SU-DHL-6 (cell line): ENCODE results near the gene MAP2K6.

ENCODE experiments used
- H2AFZ ChIP-seq: fragments of 200-600 bp; sonication (generic); 2 replicates; pipeline ENCODE4 v1.6.1; 2014; ENCODE audit warnings: low read depth, mild to moderate bottlenecking, moderate library complexity, mixed read lengths, antibody characterized with exemption, low read length; ENCODE audit not compliant: severe bottlenecking
- H3F3A ChIP-seq: fragments of 200-600 bp; shearing (Covaris generic); 2 replicates; pipeline ENCODE4 v1.6.0; 2016; ENCODE audit warnings: antibody characterized with exemption, mild to moderate bottlenecking; ENCODE audit not compliant: insufficient read depth
- H3K27ac ChIP-seq: fragments of 200-600 bp; sonication (generic); 2 replicates; pipeline ENCODE4 v1.5.1; 2016; ENCODE audit warnings: low read depth, mild to moderate bottlenecking, low read length, moderate library complexity, mixed read lengths
- H3K27me3 ChIP-seq: fragments of 200-600 bp; sonication (generic), shearing (Covaris generic); 2 replicates; pipeline ENCODE4 v1.6.0; 2014; ENCODE audit warnings: mild to moderate bottlenecking, low read length
- H3K36me3 ChIP-seq: fragments of 200-600 bp; sonication (generic); 2 replicates; pipeline ENCODE4 v1.6.1; 2014; ENCODE audit warnings: mild to moderate bottlenecking, low read length, mixed read lengths
- H3K4me2 ChIP-seq: fragments of 300-600, 200-600 bp; shearing (Covaris generic), sonication (generic); 2 replicates; pipeline ENCODE4 v1.6.0; 2014; ENCODE audit warnings: low read length, low read depth, mild to moderate bottlenecking; ENCODE audit not compliant: poor library complexity, severe bottlenecking
- H3K4me3 ChIP-seq: fragments of 200-600 bp; sonication (generic); 2 replicates; pipeline ENCODE4 v1.5.1; 2014; ENCODE audit warnings: antibody characterized with exemption, low read length, mild to moderate bottlenecking, mixed read lengths; ENCODE audit not compliant: insufficient read depth, poor library complexity, severe bottlenecking
- H3K79me2 ChIP-seq: fragments of 200-600 bp; sonication (generic); 2 replicates; pipeline ENCODE4 v1.6.1; 2014; ENCODE audit warnings: mild to moderate bottlenecking, low read length, moderate library complexity; ENCODE audit not compliant: insufficient read depth
- H3K9ac ChIP-seq: fragments of 200-600 bp; sonication (generic); 2 replicates; pipeline ENCODE4 v1.7.0; 2014; ENCODE audit warnings: mild to moderate bottlenecking, low read length
- H3K9me2 ChIP-seq: fragments of 200-600 bp; sonication (generic); replicated peaks from 2 replicates; pipeline ENCODE4 v1.6.1; 2014; ENCODE audit warnings: low read length; ENCODE audit not compliant: insufficient read depth
- H3K9me3 ChIP-seq: fragments of 200-600 bp; sonication (generic); 2 replicates; pipeline ENCODE4 v1.6.1; 2014; ENCODE audit warnings: low read length, mixed read lengths; ENCODE audit not compliant: insufficient read depth
- H4K20me1 ChIP-seq: fragments of 200-600 bp; sonication (generic); 2 replicates; pipeline ENCODE4 v1.6.1; 2014; ENCODE audit warnings: low read depth, mild to moderate bottlenecking, antibody characterized with exemption, low read length, moderate library complexity, mixed read lengths
- EZH2phosphoT487 ChIP-seq: fragments of 200-600 bp; sonication (generic), shearing (Covaris generic); conservative IDR thresholded peaks from 2 replicates; pipeline ENCODE4 v1.6.1; 2018; ENCODE audit warnings: mild to moderate bottlenecking, antibody characterized with exemption, low read length, moderate library complexity, mixed read lengths
- TF ChIP-seq, protein P1 (sequence below): fragments of 200-600 bp; sonication (generic); IDR thresholded peaks from one replicate; pipeline ENCODE4 v1.5.1; 2017; ENCODE audit warnings: antibody characterized with exemption, mild to moderate bottlenecking, low read length, moderate library complexity; ENCODE audit not compliant: insufficient read depth, poor library complexity, severe bottlenecking

MAP2K6 gene

DNA sequence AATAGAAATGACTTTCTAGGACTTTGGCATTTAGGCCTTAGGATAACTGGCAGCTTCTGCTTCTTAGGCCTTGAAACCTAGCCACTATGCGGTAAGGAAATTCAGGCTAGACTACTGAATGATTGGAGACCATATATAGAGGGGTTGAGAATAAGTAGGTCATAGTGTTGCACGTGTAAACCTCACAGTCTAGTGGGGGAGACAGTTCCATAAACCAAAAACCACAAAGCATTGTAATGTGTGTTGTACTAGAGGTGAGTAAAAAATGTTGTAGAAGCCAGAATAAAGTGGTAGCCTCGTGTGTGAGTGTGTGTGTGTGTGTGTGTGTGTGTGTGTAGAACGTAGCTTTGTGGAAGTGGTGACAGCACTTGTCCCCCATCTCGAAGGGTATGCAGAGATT lies 188.5 kb downstream of the MAP2K6 start:
- Histone ChIP-seq H3K4me2 (peak overlapping the region; percentile 62), H2AFZ (peak overlapping the region; percentile 55), H3K79me2 (no peaks in the 10 kb centered on the region), H3K27me3 (no peaks in the 10 kb centered on the region), H3K9ac (peak overlapping the region; percentile 33), H3K9me2 (no peaks in the 10 kb centered on the region), H3K4me3 (no peak overlapping the region), H3F3A (peaks cover 37% of the 10 kb centered on the region), H3K36me3 (0 out of 2 replicates have a peak, but pooled peaks cover 2% of the 10 kb centered on the region), H3K9me3 (no peaks in the 10 kb centered on the region), H3K27ac (peak overlapping the region; percentile 89), H4K20me1 (no peaks in the 10 kb centered on the region)
- TF ChIP-seq, protein P1, sequence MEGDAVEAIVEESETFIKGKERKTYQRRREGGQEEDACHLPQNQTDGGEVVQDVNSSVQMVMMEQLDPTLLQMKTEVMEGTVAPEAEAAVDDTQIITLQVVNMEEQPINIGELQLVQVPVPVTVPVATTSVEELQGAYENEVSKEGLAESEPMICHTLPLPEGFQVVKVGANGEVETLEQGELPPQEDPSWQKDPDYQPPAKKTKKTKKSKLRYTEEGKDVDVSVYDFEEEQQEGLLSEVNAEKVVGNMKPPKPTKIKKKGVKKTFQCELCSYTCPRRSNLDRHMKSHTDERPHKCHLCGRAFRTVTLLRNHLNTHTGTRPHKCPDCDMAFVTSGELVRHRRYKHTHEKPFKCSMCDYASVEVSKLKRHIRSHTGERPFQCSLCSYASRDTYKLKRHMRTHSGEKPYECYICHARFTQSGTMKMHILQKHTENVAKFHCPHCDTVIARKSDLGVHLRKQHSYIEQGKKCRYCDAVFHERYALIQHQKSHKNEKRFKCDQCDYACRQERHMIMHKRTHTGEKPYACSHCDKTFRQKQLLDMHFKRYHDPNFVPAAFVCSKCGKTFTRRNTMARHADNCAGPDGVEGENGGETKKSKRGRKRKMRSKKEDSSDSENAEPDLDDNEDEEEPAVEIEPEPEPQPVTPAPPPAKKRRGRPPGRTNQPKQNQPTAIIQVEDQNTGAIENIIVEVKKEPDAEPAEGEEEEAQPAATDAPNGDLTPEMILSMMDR: no peak
- TF ChIP-seq EZH2phosphoT487: no peak
